GM20000 (cell line): ENCODE data around the gene TAF1B.

Experiments used
- DNase-seq: peaks from one replicate; pipeline ENCODE4 v3.0.0; 2012; ENCODE audit warnings: low spot score
- CTCF ChIP-seq: IDR thresholded peaks from 2 replicates; pipeline ENCODE4 v1.5.1; 2012; ENCODE audit warnings: mild to moderate bottlenecking, control low read depth; ENCODE audit errors: extremely low read depth, missing control alignments

The TAF1B gene

GRCh38 chr2:9799011-9799596 lies 44.2 kb upstream of the TAF1B start:
- TF ChIP-seq CTCF = no peak
- DNase-seq = no peak

- peak; percentile 85 for DNase-seq
- peak; percentile 98 for TF ChIP-seq CTCF
Measured at GRCh38 chr2:9799729-9800632, 43.3 kb upstream of the TAF1B start.

- DNase-seq = no peak
- no peak for TF ChIP-seq CTCF
Measured at GRCh38 chr2:9800639-9800974, 42.7 kb upstream of the TAF1B start.

- TF ChIP-seq CTCF = no peak
- peak; percentile 52 for DNase-seq
Measured at GRCh38 chr2:9800975-9801726, 42.1 kb upstream of the TAF1B start.

- TF ChIP-seq CTCF = no peak
Measured at GRCh38 chr2:9802576-9802993, 40.7 kb upstream of the TAF1B start.

GRCh38 chr2:9803023-9803805 lies 40.1 kb upstream of the TAF1B start:
- DNase-seq = no peak
- TF ChIP-seq CTCF = no peak

More at GRCh38 chr2:9802576-9802993, 40.7 kb upstream of the TAF1B start:
- no peak for DNase-seq
